Loucy (cell line): ENCODE results near the gene TDRD10.

ENCODE experiments used
- H2AFZ ChIP-seq: fragments of 200-600 bp; sonication (generic); 2 replicates; pipeline ENCODE4 v1.6.0; 2016; ENCODE audit warnings: antibody characterized with exemption, mild to moderate bottlenecking, low read length, moderate library complexity
- H3F3A ChIP-seq: fragments of 200-600 bp; 2 replicates; pipeline ENCODE4 v1.6.0; 2016; ENCODE audit warnings: antibody characterized with exemption, low read depth, mild to moderate bottlenecking
- H3K27me3 ChIP-seq: fragments of 200-600 bp; sonication (generic); 2 replicates; pipeline ENCODE4 v1.6.1; 2014; ENCODE audit warnings: low read length, mild to moderate bottlenecking; ENCODE audit not compliant: insufficient read depth, poor library complexity, severe bottlenecking
- H3K36me3 ChIP-seq: fragments of 200-600 bp; sonication (generic); 2 replicates; pipeline ENCODE4 v1.6.1; 2016; ENCODE audit warnings: low read length; ENCODE audit not compliant: insufficient read depth
- H3K4me1 ChIP-seq: fragments of 200-600 bp; sonication (generic); 2 replicates; pipeline ENCODE4 v1.5.1; 2014; ENCODE audit warnings: low read length, mild to moderate bottlenecking; ENCODE audit not compliant: insufficient read depth, poor library complexity, severe bottlenecking
- H3K4me2 ChIP-seq: fragments of 200-600 bp; sonication (generic); 2 replicates; pipeline ENCODE4 v1.6.0; 2014; ENCODE audit warnings: antibody characterized with exemption, low read length, low read depth, mild to moderate bottlenecking; ENCODE audit not compliant: poor library complexity, severe bottlenecking
- H3K4me3 ChIP-seq: fragments of 200-600 bp; sonication (generic); 2 replicates; pipeline ENCODE4 v1.5.1; 2014; ENCODE audit warnings: low read length, mild to moderate bottlenecking, mixed read lengths; ENCODE audit not compliant: poor library complexity, severe bottlenecking
- H3K79me2 ChIP-seq: fragments of 200-600 bp; sonication (generic); 2 replicates; pipeline ENCODE4 v1.6.1; 2014; ENCODE audit warnings: low read length; ENCODE audit not compliant: insufficient read depth
- H3K9ac ChIP-seq: fragments of 200-600 bp; sonication (generic); 2 replicates; pipeline ENCODE4 v1.6.0; 2014; ENCODE audit warnings: mild to moderate bottlenecking, low read depth, low read length, moderate library complexity; ENCODE audit not compliant: poor library complexity, severe bottlenecking
- H3K9me2 ChIP-seq: fragments of 200-600 bp; sonication (generic); replicated peaks from 2 replicates; pipeline ENCODE4 v1.6.1; 2016; ENCODE audit warnings: low read depth, low read length, mixed read lengths
- H3K9me3 ChIP-seq: fragments of 200-600 bp; sonication (generic); 2 replicates; pipeline ENCODE4 v1.6.1; 2014; ENCODE audit warnings: mild to moderate bottlenecking, antibody characterized with exemption, low read length, low read depth; ENCODE audit not compliant: insufficient read depth
- H4K20me1 ChIP-seq: fragments of 200-600 bp; sonication (generic); 2 replicates; pipeline ENCODE4 v1.6.0; 2014; ENCODE audit warnings: antibody characterized with exemption, low read length, mild to moderate bottlenecking; ENCODE audit not compliant: insufficient read depth, poor library complexity, severe bottlenecking
- CTCF ChIP-seq: fragments of 200-600 bp; sonication (generic); conservative IDR thresholded peaks from 2 replicates; pipeline ENCODE4 v1.5.1; 2014; ENCODE audit warnings: mild to moderate bottlenecking, antibody characterized with exemption, low read length
- EZH2phosphoT487 ChIP-seq: fragments of 200-600 bp; IDR thresholded peaks from 2 replicates; pipeline ENCODE4 v1.6.1; 2018; ENCODE audit warnings: antibody characterized with exemption, mild to moderate bottlenecking, moderate library complexity, borderline replicate concordance

TDRD10 gene

DNA sequence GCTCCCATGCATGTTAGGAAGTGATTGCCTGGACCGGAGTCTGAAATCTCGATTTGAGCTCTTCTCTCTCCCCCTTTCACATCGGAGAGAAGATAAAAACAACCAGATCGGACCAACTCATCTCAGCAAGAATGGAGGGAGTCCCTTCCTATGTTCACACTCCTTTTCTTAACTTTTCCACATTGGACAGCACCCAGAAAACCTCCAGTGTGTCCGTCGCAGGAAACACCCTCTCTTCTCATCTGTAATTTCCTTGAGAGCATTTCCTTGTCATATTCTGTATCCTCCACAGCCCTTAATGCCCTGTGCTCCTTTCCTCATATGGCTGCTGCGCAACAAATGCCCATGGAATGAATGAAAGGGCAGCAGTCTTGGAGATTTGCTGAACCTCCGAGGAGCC is 1.5 kb upstream of the TDRD10 start:
- H3F3A ChIP-seq: peaks cover 19% of the 10 kb centered on the region
- no peaks in the 10 kb centered on the region for H3K9me3 ChIP-seq
- H3K4me2 ChIP-seq: no peak overlapping the region
- H4K20me1 ChIP-seq: no peaks in the 10 kb centered on the region
- no peak for TF ChIP-seq CTCF
- TF ChIP-seq EZH2phosphoT487: no peak
- H3K4me3 ChIP-seq: no peak overlapping the region
- H2AFZ ChIP-seq: no peak overlapping the region
- H3K27me3 ChIP-seq: no peaks in the 10 kb centered on the region
- no peaks in the 10 kb centered on the region for H3K9me2 ChIP-seq
- no peak overlapping the region for H3K9ac ChIP-seq
- no peaks in the 10 kb centered on the region for H3K36me3 ChIP-seq
- no peaks in the 10 kb centered on the region for H3K79me2 ChIP-seq
- H3K4me1 ChIP-seq: peaks cover 29% of the 10 kb centered on the region

DNA sequence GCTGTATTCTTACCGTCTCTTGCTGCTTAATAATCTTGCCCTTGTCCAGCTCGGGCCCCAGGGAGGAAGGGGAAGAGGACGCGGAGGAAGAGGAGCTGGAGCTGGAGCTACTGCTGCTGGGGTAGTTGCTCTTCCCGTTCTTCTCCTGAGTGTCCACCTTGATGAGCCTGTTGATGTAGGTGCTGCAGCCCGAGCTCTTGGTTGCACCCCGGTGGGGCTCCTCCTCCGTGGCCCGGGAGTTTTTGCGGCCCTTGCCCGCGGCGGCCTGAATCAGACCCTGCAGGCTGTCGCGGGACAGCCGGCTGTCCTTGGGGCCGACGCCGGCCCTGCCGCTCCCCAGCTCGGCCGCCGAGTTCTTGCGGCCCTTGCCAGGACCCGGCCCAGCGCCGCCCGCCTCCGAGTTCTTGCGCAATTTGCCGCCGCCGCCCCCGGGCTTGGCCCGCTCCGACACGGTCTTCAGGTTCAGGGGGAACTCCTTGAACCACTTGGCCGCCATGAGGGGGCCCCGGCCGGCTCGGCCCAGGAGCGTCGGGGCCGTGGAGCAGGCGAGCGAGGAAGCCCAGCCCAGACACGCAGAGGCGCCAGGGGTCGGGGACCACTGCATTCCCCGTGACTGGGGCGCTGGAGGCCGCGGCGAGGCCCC is 475 bp upstream of the TDRD10 start:
- Histone ChIP-seq H3K4me1 (peaks cover 18% of the 10 kb centered on the region), H3K9me2 (no peaks in the 10 kb centered on the region), H3K27me3 (no peaks in the 10 kb centered on the region), H2AFZ (no peak overlapping the region), H3K9me3 (no peaks in the 10 kb centered on the region), H3K9ac (no peak overlapping the region), H3K4me2 (no peak overlapping the region), H3F3A (peaks cover 9% of the 10 kb centered on the region), H3K36me3 (no peaks in the 10 kb centered on the region), H3K79me2 (no peaks in the 10 kb centered on the region), H3K4me3 (no peak overlapping the region), H4K20me1 (no peaks in the 10 kb centered on the region)
- TF ChIP-seq CTCF: no peak
- no peak for TF ChIP-seq EZH2phosphoT487

- Histone ChIP-seq H3K27me3 (no peaks in the 10 kb centered on the region), H3K9me2 (no peaks in the 10 kb centered on the region), H3K4me2 (no peak overlapping the region), H3K4me1 (peaks cover 11% of the 10 kb centered on the region), H4K20me1 (no peaks in the 10 kb centered on the region), H2AFZ (no peak overlapping the region), H3K36me3 (no peaks in the 10 kb centered on the region), H3K4me3 (no peak overlapping the region), H3K79me2 (no peaks in the 10 kb centered on the region), H3K9me3 (no peaks in the 10 kb centered on the region), H3F3A (no peaks in the 10 kb centered on the region), H3K9ac (no peak overlapping the region)
- TF ChIP-seq CTCF (no peak), EZH2phosphoT487 (no peak)
These were observed 711 bp downstream of the TDRD10 start for GRCh38 chr1:154502744-154503115.
